Fibroblast of skin of right quadriceps (primary cell): Measurements from ENCODE around the gene SLC10A3.
"Not testable (repeated sequence)": the region's sequence is repeated elsewhere in the genome, so short reads cannot be mapped to it uniquely, and the experiment has no call there.

Experiments used
- DNase-seq: peaks from one replicate; pipeline ENCODE4 v3.0.0-alpha.2; 2013

Gene SLC10A3

GRCh38 chrX:154508384-154508745 is 17.9 kb upstream of the SLC10A3 start:
- DNase-seq, result no peak

GRCh38 chrX:154507673-154508383 is 17.4 kb upstream of the SLC10A3 start:
- no peak for DNase-seq

GRCh38 chrX:154506483-154507332 is 16.3 kb upstream of the SLC10A3 start:
- no peak for DNase-seq

- DNase-seq, result peak; percentile 44
Observed at GRCh38 chrX:154505734-154506133, 15.3 kb upstream of the SLC10A3 start.

- DNase-seq, result no peak
Observed at GRCh38 chrX:154502989-154503388, 12.6 kb upstream of the SLC10A3 start.

- no peak for DNase-seq
Observed at GRCh38 chrX:154502098-154502497, 11.7 kb upstream of the SLC10A3 start.

- not testable (repeated sequence) for DNase-seq
Observed at GRCh38 chrX:154501423-154501822, 11.0 kb upstream of the SLC10A3 start.

- DNase-seq, result not testable (repeated sequence)
Observed at GRCh38 chrX:154496591-154497137, 6.2 kb upstream of the SLC10A3 start.

GRCh38 chrX:154495472-154495922 is 5.1 kb upstream of the SLC10A3 start:
- DNase-seq, result no peak

GRCh38 chrX:154494715-154495114 is 4.3 kb upstream of the SLC10A3 start:
- DNase-seq, result no peak

- peak; percentile 52 for DNase-seq
Observed at GRCh38 chrX:154490021-154490413, 412 bp downstream of the SLC10A3 start.

- no peak for DNase-seq
Observed at GRCh38 chrX:154489182-154489581, 1.2 kb downstream of the SLC10A3 start.

GRCh38 chrX:154488336-154489075 is 1.9 kb downstream of the SLC10A3 start:
- no peak for DNase-seq

- no peak for DNase-seq
Observed at GRCh38 chrX:154487518-154488290, 2.7 kb downstream of the SLC10A3 start.

GRCh38 chrX:154486396-154487207 is 3.8 kb downstream of the SLC10A3 start, which contains the start of gene UBL4A:
UBL4A (minus strand) TSS chrX:154486615; CDS start chrX:154486584, 31 bp downstream.
- DNase-seq, result peak; percentile 25

- no peak for DNase-seq
Observed at GRCh38 chrX:154486052-154486395, 4.4 kb downstream of the SLC10A3 start.

GRCh38 chrX:154485150-154486051 is 5.0 kb downstream of the SLC10A3 start:
- no peak for DNase-seq

- DNase-seq, result no peak
Observed at GRCh38 chrX:154484255-154485149, 5.9 kb downstream of the SLC10A3 start.

- DNase-seq, result no peak
Observed at GRCh38 chrX:154483325-154483724, 7.1 kb downstream of the SLC10A3 start.
